ENCODE measurements around the gene STYXL1. TPM values are rescaled to one million over a fixed set of nuclear protein-coding genes. Genes with fewer than 3 reads are reported as not detected.
"Not testable (repeated sequence)": the region's sequence is repeated elsewhere in the genome, so short reads cannot be mapped to it uniquely, and the experiment has no call there.

Gene STYXL1
- total RNA-seq, 1 experiment from 2014 or later, result 42.3 TPM

DNA sequence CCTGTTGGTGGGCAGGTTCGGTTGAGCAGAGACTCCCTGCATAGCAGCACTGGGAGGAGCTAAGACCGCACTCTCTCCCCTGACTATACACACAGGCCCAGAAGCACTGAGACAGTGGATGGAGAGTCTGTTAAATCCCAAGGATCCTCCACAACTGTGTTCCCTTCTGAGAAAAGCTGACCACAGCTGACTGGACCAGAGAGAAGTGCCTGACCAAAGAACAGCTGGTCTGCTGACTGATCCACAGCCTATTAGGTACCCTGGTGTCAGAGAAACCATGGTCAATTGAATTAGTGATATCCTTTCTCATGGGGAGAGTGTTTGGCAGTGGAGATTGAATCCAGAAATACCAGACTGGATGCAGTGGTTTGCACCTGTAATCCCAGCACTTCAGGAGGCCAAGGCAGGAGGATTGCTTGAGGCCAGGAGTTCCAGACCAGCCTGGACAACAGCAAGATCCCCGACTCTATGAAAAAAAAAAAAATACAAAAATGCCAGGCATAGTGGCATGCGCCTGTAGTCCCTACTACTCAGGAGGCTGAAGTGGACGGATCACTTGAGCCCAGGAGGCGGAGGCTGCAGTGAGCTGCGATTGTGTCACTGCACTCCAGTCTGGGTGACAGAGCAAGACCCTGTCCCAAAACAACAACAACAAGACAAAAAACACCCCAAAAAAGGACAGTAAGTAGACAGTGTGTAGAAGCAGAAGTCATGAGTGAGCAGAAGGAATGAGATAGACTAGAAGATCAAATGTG, 25.6 kb downstream of the STYXL1 start:
- Mint-ChIP-seq H3K36me3 (ENCODE audit: insufficient read depth, unreplicated experiment) (peaks cover 42% of the 10 kb centered on the region), H3K27ac (ENCODE audit: unreplicated experiment) (no peak overlapping the region), H3K4me3 (ENCODE audit: unreplicated experiment) (no peak overlapping the region), H3K27me3 (ENCODE audit: insufficient read depth, unreplicated experiment) (no peaks in the 10 kb centered on the region), H3K9me3 (ENCODE audit: unreplicated experiment) (no peaks in the 10 kb centered on the region), H3K4me1 (ENCODE audit: low read depth, unreplicated experiment) (no peaks in the 10 kb centered on the region)
- TF ChIP-seq, protein P1, sequence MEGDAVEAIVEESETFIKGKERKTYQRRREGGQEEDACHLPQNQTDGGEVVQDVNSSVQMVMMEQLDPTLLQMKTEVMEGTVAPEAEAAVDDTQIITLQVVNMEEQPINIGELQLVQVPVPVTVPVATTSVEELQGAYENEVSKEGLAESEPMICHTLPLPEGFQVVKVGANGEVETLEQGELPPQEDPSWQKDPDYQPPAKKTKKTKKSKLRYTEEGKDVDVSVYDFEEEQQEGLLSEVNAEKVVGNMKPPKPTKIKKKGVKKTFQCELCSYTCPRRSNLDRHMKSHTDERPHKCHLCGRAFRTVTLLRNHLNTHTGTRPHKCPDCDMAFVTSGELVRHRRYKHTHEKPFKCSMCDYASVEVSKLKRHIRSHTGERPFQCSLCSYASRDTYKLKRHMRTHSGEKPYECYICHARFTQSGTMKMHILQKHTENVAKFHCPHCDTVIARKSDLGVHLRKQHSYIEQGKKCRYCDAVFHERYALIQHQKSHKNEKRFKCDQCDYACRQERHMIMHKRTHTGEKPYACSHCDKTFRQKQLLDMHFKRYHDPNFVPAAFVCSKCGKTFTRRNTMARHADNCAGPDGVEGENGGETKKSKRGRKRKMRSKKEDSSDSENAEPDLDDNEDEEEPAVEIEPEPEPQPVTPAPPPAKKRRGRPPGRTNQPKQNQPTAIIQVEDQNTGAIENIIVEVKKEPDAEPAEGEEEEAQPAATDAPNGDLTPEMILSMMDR (IDR thresholded peaks at IDR 0.05; ENCODE audit: insufficient read depth in 1 of 2, low read depth in 1 of 2, low read length in 1 of 2, severe bottlenecking in 1 of 2, unreplicated experiment in 1 of 2), result no peak
- Histone ChIP-seq H3K4me1 (no peaks in the 10 kb centered on the region), H3K9me3 (no peaks in the 10 kb centered on the region), H3K4me3 (ENCODE audit: low read depth, low read length) (no peak overlapping the region), H3K27me3 (replicated peaks; ENCODE audit: control insufficient read depth, insufficient read depth, low read length) (no peaks in the 10 kb centered on the region), H3K36me3 (ENCODE audit: control insufficient read depth, insufficient read depth, low read length) (peaks cover 2% of the 10 kb centered on the region; the same call in 1 of the 2 replicates)
- ChIA-PET POLR2A (no interaction called here), CTCF (no interaction called here)
- intact Hi-C loops (cut with micrococcal nuclease; ENCODE audit: unreplicated experiment), result no loop called here
- no peak for DNase-seq
- no TSS peak for BruUV-seq (replicated peaks)

DNA sequence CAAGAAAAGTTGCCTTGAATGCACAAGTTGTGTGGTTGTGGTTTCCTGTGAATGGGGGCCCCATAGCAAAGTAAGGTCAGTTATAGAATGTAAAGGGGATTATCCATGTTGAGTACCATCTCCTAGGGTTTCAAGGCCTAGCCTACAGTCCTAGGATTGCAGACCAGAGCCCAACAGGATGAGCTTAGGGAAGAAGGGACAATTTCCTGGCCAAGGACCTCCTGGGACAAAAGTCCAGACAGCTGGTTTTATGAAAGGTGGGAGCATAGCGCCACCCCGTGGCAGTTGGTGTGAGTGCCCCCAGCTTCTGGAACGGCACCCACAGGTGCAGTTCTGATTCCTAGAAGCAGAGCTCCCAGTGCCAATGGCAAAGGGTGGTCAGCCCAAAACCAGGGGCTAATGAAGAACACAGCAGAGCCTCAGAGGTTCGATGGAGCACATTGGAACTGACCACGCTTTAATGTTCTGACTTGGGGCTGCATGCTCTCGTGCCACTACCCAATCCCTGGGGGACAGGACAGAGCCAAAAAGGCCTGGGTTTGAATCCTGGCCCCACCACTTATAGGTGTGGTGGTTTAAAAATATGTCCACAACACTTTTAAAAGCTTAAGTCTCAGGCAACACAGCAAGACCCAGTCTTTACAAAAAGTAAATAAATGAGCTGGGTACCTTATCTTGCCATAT, 27.6 kb downstream of the STYXL1 start:
- Histone ChIP-seq H3K9me3 (no peaks in the 10 kb centered on the region), H3K4me3 (ENCODE audit: low read depth, low read length) (no peak overlapping the region), H3K36me3 (ENCODE audit: control insufficient read depth, insufficient read depth, low read length) (peaks cover 2% of the 10 kb centered on the region; the same call in 1 of the 2 replicates), H3K4me1 (no peaks in the 10 kb centered on the region), H3K27me3 (replicated peaks; ENCODE audit: control insufficient read depth, insufficient read depth, low read length) (no peaks in the 10 kb centered on the region)
- Mint-ChIP-seq H3K27ac (ENCODE audit: unreplicated experiment) (no peak overlapping the region), H3K27me3 (ENCODE audit: insufficient read depth, unreplicated experiment) (no peaks in the 10 kb centered on the region), H3K4me1 (ENCODE audit: low read depth, unreplicated experiment) (no peaks in the 10 kb centered on the region), H3K9me3 (ENCODE audit: unreplicated experiment) (no peaks in the 10 kb centered on the region), H3K36me3 (ENCODE audit: insufficient read depth, unreplicated experiment) (peaks cover 41% of the 10 kb centered on the region), H3K4me3 (ENCODE audit: unreplicated experiment) (no peak overlapping the region)
- intact Hi-C loops (cut with micrococcal nuclease; ENCODE audit: unreplicated experiment), result loop anchor here (1.0 kb wide), 1 partner anchor 154 kb away; no protein-coding TSS in a partner anchor
- POLR2A ChIA-PET, result interaction anchor here (0.6 to 1.6 kb wide), 3 partner anchors 26 to 36 kb away, joined by 3 to 5 read pairs (median 4); partner anchors contain the start of genes MDH2 and STYXL1
- CTCF ChIA-PET, result interaction anchor here (0.6 to 2.6 kb wide), 10 partner anchors 12 to 258 kb away, joined by 3 to 60 read pairs (median 6); partner anchors contain the start of gene RHBDD2
- no TSS peak for BruUV-seq (replicated peaks)
- TF ChIP-seq, protein P1 (IDR thresholded peaks at IDR 0.05; ENCODE audit: insufficient read depth in 1 of 2, low read depth in 1 of 2, low read length in 1 of 2, severe bottlenecking in 1 of 2, unreplicated experiment in 1 of 2), result peak; percentile 73 to 74
- peak; percentile 70 to 80 for DNase-seq

DNA sequence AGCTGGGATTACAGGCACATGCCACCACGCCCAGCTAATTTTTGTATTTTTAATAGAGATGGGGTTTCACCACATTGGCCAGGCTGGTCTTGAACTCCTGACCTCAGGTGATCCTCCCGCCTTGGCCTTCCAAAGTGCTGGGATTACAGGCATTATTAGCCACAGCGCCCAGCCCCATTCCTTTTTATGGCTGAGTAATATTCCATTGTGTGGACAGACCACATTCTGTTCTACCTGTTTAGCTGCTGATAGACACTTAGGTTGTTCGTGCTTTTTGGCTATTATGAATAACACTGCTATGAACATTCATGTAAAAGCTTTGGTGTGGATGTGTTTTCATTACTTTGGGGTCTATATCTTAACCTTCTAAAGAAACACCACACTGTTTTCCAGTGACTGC, 29.3 kb downstream of the STYXL1 start:
- BruUV-seq (replicated peaks); H3K27ac Mint-ChIP-seq (ENCODE audit: unreplicated experiment); intact Hi-C loops (cut with micrococcal nuclease; ENCODE audit: unreplicated experiment); POLR2A ChIA-PET; H3K36me3 ChIP-seq (ENCODE audit: control insufficient read depth, insufficient read depth, low read length); H3K9me3 Mint-ChIP-seq (ENCODE audit: unreplicated experiment); H3K27me3 Mint-ChIP-seq (ENCODE audit: insufficient read depth, unreplicated experiment); H3K4me1 ChIP-seq; CTCF ChIA-PET; H3K4me3 ChIP-seq (ENCODE audit: low read depth, low read length); H3K27me3 ChIP-seq (replicated peaks; ENCODE audit: control insufficient read depth, insufficient read depth, low read length); H3K4me1 Mint-ChIP-seq (ENCODE audit: low read depth, unreplicated experiment); DNase-seq; H3K9me3 ChIP-seq; H3K4me3 Mint-ChIP-seq (ENCODE audit: unreplicated experiment): not testable (repeated sequence)
- H3K36me3 Mint-ChIP-seq (ENCODE audit: insufficient read depth, unreplicated experiment), result peaks cover 34% of the 10 kb centered on the region
